GF-D8 (cell line): ENCODE results near the gene LIN28B.

Experiments
- DNase-seq: peaks from one replicate; lab custom pipeline; 2025; lab: John Stamatoyannopoulos, UW

LIN28B gene

DNA sequence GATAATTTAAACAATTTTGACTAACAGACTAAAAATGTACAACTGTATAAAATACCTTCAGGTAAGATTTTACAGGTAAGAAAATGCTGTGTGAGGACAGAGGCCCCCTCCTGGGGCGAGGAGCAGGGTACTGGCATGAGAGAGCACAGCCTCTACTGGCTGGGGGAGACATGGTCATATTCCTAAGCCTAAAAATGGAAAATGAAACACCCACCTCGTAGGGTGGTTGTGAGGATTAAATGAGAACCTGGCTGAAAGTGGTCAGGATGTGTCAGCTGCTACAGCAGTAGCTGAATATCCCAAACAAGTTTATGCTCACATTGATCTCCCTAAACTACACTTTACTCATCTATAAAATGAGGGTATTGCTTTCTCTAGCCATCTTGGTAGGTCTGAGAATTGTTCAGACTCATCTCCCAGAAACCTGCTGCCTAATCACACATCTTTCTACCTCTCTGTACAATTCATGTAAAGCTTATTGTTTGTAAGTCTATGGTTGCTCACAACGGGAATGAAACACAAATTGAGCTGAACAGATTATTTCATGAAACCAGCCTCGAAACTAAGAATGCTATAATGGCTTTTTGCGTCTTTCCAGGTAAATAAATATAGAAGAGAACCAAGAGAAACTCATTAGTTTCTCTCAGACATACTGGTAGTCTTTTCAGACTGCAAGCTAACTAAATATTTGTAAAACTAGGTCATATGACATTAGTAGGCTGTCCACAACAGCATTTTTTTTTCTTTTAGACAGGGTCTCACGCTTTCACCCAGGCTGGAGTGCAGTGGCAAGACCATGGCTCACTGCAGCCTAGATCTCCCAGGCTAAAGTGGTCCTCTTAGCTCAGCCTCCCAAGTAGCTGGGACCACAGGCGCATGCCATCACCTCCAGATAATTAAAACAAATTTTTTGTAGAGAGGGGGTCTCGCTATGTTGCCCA is 153.3 kb downstream of the LIN28B start:
- no peak for DNase-seq

DNA sequence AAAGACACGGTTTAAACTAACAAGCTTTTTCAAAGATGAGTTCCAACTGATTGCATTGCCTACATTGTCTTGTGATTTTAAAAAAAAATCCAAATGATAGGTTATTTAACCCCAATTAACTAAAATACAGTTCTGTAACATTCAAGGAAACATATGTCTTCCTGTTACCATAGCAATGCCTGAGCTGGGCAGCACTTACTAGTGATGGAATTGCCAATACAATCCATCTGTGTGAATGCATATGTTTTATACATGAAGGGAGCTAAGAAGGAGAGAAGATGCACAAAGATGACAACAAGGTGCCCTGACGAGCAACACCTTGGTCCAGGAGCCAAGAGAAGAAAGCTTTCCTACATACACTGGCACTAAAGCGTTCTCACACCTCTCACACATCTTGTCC is 154.2 kb downstream of the LIN28B start:
- no peak for DNase-seq

DNA sequence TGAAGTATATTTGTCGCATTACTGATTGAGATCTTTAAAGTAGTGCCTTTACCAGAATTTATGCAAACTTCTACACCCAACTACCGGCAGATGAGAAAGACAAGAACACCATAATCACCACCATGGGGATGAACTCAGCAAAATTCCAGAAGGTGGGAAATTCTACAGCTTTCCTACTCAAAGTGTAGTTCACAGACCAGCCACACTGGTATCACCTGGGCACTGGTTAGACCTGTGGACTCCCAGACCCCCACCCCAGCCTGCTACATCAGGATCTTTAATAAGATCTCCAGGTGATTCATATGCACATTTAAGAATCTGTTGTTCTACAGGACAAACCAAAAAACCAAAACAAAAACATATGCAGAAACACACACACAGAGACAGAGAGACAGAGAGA is 155.0 kb downstream of the LIN28B start:
- DNase-seq: no peak

DNA sequence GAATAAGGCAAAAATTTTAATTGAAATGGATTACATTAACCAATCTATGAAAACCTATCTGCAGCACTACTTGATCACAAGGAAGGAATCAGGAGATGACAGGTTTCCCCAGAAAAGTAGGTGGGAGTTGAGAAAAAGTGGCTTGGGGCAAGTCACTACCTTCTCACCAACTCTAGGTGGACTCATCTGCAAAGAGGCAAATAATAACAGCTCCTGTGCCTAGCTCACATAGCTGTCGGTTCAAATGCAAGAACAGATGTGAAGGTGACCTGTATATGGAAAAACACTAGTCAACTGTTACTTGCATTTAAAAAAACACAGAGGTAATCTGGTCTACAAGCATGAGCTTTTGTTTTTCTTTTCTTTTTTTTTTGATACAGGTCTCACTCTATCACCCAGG is 155.7 kb downstream of the LIN28B start:
- DNase-seq: no peak

DNA sequence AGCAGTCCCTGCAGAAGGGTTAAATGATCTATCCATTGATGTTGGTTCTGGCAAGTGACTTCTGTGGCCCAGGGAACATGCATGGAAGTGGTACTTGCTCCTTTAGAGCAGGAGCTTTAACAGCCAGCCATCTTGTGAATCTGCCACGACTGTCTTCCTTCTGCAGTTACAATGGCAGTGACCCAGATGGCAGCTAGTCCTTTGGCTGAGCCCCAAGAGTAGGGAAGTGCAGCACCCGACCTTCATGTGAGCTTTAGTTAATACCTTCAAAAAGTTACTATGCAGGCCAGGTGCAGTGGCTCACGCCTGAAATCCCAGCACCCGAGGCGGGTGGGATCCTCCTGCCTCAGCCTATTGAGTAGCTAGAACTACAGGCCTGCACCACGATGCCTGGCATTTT is 156.5 kb downstream of the LIN28B start:
- no peak for DNase-seq

DNA sequence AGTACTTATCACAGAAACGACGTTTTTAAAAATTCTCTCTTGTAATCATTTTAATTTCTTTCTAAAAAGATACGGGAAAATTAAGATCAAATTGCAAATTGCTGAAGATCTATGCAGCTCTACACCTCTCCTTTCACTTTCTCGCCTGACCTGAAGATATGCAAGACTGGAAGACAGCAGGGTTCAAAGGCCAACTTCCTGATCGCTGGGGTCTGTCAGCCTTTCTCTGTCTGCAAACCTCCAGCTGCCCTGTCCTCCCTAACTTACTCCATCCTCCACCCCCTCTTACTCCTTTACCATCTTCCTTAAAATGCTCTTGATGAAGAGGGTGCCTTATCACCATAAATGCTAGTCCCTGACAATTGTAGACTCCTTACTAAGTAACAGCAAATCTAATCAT is 159.2 kb downstream of the LIN28B start:
- no peak for DNase-seq

DNA sequence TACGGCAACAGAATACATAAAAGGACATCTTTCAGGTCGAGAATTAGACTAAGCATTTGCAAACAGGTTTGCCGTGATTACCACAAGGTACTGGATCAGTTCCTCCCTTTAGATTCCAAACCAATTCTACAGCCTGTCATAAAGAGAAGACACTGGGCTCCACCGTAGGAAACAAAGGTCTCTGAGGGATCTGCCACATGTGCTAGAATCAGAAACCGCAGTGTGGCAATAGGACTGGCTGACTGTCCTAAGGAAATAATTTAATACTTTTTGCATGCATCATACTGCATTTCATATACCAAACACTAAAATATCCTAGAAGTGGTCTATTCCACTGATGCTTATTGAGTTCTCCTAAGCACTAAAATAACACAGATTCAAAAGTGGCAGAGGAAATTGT is 163.7 kb downstream of the LIN28B start:
- no peak for DNase-seq

DNA sequence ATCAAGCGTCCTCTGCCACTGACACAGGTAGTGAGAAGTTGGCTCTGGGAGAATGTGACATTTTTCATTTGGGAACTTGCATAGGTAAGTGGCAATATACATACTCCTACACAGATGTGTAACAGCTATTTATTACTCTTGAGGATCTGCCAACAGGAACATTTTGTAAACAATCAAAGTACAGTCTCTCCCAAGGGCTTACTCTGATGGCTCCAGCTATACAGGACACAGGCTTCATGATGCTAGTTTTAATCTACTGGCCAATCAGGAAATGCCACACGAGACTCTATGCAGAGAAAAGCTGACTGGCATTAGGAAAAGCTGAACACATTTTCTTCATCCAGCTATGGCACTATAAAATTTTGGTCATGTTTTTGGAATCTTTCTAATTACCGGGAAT is 165.1 kb downstream of the LIN28B start:
- no peak for DNase-seq

DNA sequence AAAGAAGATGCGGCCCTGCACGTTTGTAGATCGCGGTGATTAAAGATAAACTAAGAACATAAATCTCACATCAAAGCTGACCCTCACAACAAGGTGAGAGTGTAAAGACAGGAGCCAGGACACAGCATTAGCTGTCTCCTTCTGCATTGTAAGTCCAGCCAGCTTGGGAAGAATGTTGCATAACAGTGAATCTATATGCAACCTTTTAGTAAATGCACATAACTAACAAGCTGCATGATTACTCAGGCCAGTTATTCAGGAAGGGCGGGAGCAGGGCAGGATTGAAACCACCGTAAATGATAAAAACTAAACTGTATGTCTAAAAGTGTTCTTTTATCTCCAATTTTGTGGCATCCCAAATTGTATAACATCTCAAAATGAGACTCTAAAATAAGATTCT is 165.8 kb downstream of the LIN28B start:
- DNase-seq: no peak
